OCI-LY7 (cell line): ENCODE results near the gene MIEN1.

Source experiments
- EZH2phosphoT487 ChIP-seq: fragments of 200-600 bp; sonication (generic); IDR thresholded peaks from 2 replicates; pipeline ENCODE4 v1.6.1; 2018; ENCODE audit warnings: low read depth, borderline replicate concordance, mild to moderate bottlenecking, mixed run types, antibody characterized with exemption, low read length, moderate library complexity, mixed read lengths
- TF ChIP-seq, protein P1 (sequence below): fragments of 200-600 bp; sonication (generic); conservative IDR thresholded peaks from 2 replicates; pipeline ENCODE4 v1.5.1; 2014; ENCODE audit warnings: mild to moderate bottlenecking, antibody characterized with exemption, low read length, moderate library complexity, mixed read lengths

DNA sequence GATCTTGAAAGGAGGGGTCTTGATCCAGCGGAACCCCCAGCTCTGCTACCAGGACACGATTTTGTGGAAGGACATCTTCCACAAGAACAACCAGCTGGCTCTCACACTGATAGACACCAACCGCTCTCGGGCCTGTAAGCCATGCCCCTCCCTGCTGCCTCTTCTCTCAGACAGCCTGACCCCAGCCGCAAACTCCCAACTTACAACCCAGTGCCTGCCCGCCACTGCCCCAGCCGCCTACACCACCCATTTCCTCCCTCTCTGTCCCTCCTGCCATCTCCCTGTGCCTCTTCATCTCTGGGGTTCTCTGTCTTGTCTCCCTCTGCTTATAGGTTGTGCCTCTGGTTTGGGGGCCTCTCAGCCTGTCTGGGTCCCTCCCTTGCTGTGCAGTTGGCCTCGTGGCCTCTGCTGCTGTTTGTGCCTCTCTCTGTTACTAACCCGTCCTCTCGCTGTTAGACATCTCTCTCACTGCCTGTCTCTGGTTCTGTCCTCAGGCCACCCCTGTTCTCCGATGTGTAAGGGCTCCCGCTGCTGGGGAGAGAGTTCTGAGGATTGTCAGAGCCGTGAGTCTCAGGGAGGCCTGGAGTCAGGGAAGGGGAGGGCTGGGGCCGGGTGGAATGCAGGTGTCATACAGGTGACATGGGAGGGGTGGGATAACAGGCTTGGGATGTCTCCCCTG is 20.9 kb downstream of the MIEN1 start:
- TF ChIP-seq, protein P1, sequence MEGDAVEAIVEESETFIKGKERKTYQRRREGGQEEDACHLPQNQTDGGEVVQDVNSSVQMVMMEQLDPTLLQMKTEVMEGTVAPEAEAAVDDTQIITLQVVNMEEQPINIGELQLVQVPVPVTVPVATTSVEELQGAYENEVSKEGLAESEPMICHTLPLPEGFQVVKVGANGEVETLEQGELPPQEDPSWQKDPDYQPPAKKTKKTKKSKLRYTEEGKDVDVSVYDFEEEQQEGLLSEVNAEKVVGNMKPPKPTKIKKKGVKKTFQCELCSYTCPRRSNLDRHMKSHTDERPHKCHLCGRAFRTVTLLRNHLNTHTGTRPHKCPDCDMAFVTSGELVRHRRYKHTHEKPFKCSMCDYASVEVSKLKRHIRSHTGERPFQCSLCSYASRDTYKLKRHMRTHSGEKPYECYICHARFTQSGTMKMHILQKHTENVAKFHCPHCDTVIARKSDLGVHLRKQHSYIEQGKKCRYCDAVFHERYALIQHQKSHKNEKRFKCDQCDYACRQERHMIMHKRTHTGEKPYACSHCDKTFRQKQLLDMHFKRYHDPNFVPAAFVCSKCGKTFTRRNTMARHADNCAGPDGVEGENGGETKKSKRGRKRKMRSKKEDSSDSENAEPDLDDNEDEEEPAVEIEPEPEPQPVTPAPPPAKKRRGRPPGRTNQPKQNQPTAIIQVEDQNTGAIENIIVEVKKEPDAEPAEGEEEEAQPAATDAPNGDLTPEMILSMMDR = no peak
- no peak for TF ChIP-seq EZH2phosphoT487
